H7 (cell line): Measurements from ENCODE around the gene KCNMA1. TPM values are rescaled to one million over a fixed set of nuclear protein-coding genes. Genes with fewer than 3 reads are reported as not detected.

ENCODE experiments used
- DNase-seq: peaks from one replicate; pipeline ENCODE4 v3.0.0; 2012
- H3K27me3 ChIP-seq: 2 replicates; pipeline ENCODE4 v1.6.0; 2011; ENCODE audit warnings: mild to moderate bottlenecking, low read length; ENCODE audit not compliant: control insufficient read depth, insufficient read depth
- H3K36me3 ChIP-seq: replicated peaks from 2 replicates; pipeline ENCODE4 v1.5.1; 2011; ENCODE audit warnings: low read length; ENCODE audit not compliant: control insufficient read depth, insufficient read depth
- H3K4me3 ChIP-seq: 2 replicates; pipeline ENCODE4 v1.5.1; 2011; ENCODE audit warnings: low read depth, mild to moderate bottlenecking, control low read depth, low read length, moderate library complexity; ENCODE audit not compliant: insufficient read depth
- total RNA-seq: library from RNA; depleted of rRNA; stranded (reverse); fragments of >200 nt; shearing (Covaris generic); gene quantifications from 2 replicates; pipeline ENCODE4 v1.2.3, GENCODE V29; 2014

KCNMA1 gene
- total RNA-seq, 1 experiment from 2014 or later, result 0.94 TPM

DNA sequence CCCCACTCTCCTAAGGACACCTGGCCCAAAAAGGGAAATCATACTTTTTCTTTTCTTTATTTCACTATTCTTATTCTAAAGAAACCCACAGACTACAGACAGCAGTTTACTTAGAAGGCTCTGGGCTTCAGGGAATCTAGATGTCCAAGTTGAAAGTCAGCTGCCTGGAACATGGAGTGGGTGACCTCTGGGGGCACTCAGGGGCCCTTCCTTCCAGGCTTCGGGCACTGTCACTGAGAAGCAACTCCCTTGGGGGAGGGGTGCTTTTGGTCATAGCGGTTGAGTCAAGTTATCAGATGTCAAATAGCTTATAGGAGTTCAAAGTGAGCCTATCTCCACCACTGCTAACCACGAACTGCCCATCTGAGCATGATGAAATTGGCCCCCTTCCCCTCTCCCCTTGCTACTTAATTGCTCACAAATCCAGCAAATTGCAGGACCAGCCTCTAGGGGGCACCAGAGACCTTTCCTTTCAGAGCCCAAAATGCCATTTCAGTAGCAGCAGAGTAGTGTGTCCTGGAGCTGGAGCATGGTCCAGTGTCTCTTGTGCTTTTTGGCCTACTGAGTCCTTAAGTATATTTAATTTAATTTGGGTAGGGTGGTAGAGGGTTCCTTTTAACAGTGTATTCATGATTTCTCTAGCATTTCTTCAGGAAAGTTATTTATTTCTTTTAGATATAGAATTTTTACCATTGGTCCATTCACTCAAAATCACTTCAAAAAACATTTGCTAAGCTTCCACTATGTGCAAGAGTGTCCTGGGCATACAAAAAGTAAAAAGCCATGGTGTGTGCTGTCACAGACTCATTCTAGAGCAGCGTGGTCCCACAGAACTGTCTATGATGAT is 463.8 kb downstream of the KCNMA1 start:
- no peak overlapping the region for H3K4me3 ChIP-seq
- no peaks in the 10 kb centered on the region for H3K27me3 ChIP-seq
- H3K36me3 ChIP-seq, result no peaks in the 10 kb centered on the region
- peak; percentile 38 for DNase-seq

DNA sequence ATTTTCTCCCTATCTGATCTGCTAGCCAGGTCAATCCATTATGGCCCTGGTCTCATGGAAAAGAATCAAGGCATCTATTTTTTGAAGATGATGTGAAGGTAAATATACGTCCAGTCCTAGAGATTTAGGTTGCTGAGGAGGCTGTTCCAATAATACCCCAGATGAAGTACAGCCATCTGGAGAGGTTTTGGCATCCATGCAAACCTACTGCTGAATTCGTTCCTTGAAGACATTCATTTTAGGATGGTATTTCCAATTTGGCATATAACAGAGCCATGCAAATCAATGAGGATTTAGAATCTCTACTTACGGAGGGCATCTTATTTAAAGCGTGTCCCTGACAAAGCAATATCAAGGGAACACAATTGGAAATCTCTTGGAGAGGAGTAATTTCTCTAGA is 465.5 kb downstream of the KCNMA1 start:
- Histone ChIP-seq H3K27me3 (no peaks in the 10 kb centered on the region; the same call in 1 of the 2 replicates), H3K36me3 (no peaks in the 10 kb centered on the region), H3K4me3 (no peak overlapping the region)
- no peak for DNase-seq

DNA sequence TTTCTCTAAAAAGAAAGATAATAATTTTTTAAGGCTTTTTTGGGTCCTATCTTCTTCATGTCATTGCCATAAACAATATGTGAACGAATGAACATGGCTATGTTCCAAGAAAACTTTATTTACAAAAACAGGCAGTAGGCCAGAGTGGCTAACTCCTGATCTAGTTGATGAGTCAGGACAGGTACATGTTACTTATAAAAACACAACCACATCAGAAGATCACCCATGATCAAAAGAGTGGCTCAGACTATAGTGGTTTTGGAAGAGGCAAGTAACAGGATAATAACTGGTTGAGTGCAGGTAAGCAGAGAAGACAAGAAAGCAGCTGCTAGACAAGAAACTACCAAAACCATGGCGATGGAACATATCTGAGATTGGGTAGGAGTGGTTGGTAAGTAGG is 468.7 kb downstream of the KCNMA1 start:
- H3K36me3 ChIP-seq, result no peaks in the 10 kb centered on the region
- H3K27me3 ChIP-seq, result no peaks in the 10 kb centered on the region; the same call in 1 of the 2 replicates
- H3K4me3 ChIP-seq, result no peak overlapping the region
- DNase-seq, result no peak

DNA sequence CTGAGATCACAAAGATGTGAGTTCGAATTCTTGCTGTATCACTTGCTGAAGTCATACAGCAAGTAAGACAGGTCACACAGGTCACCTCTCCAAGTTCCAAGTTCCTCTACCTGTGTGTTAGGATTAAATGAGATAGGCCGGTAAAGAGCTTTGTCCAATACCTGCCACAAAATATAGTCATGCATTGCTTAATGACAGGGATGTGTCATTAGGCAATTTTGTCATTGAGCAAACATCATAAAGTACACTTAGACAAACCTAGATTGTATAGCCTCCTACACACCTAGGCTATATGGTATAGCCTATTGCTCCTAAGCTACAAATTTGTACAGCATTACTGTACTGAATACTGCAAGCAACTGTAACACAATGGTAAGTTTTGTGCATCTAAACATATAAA is 469.4 kb downstream of the KCNMA1 start:
- H3K4me3 ChIP-seq, result no peak overlapping the region
- H3K36me3 ChIP-seq, result no peaks in the 10 kb centered on the region
- no peak for DNase-seq
- H3K27me3 ChIP-seq, result no peaks in the 10 kb centered on the region; the same call in 1 of the 2 replicates

DNA sequence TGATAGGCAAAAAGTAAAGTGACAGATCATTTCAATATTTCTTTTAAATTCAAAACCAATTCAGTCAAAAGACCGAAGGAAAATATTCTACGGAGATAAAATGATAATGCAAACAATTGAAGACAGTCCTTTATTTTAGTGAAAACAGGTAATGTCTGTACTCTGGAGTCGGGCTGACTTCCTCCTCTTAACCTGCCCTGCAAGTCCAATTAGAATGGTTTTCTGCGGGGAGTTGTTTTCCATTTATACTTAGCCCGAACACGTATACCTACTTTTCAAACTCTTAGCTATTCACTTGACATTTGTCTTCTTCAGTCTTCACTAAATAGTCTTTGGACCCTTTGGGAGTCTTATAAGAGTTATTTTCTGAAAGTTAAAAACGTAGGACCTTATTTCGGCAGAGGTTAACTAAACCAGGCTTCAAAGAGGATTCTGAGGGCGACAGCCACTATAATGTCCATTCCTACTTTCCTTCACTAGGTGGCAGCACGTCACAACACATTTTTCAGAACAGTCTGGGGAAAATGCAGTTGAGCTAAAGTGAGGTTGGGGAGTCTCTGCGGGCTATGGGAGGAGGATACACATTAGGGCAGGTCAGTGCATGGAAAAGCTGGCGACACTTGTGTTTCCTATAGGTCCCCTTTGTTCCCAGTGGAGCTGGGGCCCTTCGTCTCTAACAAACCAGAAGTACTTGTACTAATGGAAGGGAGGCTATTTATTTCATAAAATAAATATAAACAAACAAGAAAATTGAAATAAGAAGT is 472.0 kb downstream of the KCNMA1 start:
- peak; percentile 38 for DNase-seq
- Histone ChIP-seq H3K27me3 (no peaks in the 10 kb centered on the region; the same call in 1 of the 2 replicates), H3K4me3 (no peak overlapping the region), H3K36me3 (no peaks in the 10 kb centered on the region)

DNA sequence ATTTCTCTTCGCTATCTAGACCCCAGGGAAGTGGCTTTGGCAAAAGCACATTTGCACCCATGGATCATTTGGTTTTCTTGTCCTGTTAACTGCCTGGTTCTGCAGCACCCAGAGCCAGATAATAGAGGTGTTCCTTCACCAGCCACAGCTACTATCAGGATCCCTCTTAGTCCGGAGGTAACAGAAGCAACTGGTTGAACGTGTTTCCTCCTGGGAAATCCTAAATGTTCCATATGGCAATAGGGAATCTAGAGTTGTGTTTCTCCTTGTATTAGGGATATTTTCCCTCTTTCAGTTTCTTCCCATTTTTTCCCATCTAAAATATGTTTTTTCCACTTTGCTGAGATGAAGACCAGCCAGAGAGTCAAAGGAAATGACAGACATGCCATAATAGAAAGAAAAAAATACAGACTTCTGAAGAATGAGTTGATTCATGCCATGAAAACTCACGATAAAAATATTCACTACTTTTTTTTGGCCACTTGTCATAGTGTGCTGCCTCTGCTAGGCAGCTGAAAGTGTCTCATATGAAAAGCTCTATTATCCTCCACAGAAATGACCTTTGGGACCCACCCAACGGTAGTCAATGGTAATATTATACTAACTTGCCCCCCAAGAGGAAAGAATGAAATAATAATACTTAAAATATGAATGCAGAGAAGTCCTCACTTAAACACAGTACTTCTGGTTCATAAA is 472.8 kb downstream of the KCNMA1 start:
- no peaks in the 10 kb centered on the region for H3K36me3 ChIP-seq
- H3K27me3 ChIP-seq, result no peaks in the 10 kb centered on the region; the same call in 1 of the 2 replicates
- H3K4me3 ChIP-seq, result no peak overlapping the region
- no peak for DNase-seq

DNA sequence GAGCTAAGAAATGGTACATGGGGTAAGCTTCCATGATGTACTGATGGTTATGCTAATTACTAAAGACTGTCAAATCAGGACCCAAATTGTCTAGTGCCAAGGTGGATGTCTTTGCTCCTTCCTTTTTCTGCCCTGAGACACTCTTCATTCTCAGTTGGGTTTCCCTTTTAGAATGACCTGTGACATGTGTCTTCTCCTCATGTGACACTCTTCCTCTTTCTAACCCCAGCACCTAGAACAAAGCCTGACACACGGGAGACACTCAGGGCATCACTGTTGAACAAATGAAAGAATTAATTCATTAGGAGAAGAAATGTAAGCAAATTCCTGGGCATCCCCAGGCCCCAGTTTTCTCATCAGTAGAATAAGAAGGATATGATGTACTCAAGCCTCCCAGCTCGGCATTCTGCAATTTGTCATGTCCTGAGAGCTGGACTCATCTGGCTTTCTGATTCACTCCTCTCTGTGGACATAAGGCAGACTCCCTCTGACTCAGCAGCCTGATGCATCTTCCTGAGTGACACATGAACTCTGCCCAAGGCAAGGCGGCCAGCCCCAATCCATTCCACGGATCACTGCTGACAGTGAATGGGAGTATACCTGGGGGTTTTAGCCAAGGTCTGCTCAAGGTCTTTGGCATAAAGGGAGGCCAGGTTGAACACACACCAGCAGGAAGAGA is 473.8 kb downstream of the KCNMA1 start:
- Histone ChIP-seq H3K4me3 (no peak overlapping the region), H3K36me3 (no peaks in the 10 kb centered on the region), H3K27me3 (no peaks in the 10 kb centered on the region; the same call in 1 of the 2 replicates)
- no peak for DNase-seq

DNA sequence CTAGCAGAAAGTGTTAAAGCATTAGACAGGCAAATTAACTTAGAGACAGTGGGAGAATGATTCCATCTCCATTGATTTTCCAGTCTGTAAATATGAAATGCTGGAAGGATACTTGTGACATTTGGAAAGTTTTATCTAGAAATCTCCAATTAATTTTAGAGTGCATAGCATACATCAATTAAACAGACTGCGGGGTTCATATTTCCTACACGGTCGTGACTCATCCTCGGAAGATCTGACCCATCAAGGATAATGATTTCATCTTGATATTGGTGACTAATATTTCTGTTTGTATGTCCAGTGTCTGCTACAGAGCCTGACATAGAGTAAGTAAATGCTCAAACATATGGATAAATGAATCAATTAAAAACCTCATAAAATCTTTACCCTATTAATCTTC is 474.9 kb downstream of the KCNMA1 start:
- DNase-seq, result no peak
- Histone ChIP-seq H3K36me3 (no peaks in the 10 kb centered on the region), H3K4me3 (no peak overlapping the region), H3K27me3 (no peaks in the 10 kb centered on the region; the same call in 1 of the 2 replicates)

DNA sequence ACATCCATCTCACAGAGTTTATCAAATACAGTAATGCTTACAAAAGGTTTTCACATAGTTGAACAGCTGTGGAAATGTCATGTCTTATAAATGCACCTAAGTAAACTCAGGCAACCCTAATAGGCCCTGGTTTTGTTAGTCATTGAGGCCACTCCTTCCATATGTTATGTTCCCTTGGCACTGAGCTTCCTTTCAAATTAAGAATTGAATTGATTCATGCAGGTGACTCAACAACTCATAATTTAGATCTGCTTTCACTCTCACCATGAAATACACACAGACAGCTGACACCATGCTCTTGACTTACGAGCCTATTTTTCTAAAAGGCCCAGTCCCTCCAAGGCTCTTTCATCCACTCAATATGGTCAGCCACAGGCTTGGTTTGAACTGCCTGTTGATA is 476.9 kb downstream of the KCNMA1 start:
- DNase-seq, result no peak
- Histone ChIP-seq H3K4me3 (no peak overlapping the region), H3K27me3 (no peaks in the 10 kb centered on the region), H3K36me3 (no peaks in the 10 kb centered on the region)

DNA sequence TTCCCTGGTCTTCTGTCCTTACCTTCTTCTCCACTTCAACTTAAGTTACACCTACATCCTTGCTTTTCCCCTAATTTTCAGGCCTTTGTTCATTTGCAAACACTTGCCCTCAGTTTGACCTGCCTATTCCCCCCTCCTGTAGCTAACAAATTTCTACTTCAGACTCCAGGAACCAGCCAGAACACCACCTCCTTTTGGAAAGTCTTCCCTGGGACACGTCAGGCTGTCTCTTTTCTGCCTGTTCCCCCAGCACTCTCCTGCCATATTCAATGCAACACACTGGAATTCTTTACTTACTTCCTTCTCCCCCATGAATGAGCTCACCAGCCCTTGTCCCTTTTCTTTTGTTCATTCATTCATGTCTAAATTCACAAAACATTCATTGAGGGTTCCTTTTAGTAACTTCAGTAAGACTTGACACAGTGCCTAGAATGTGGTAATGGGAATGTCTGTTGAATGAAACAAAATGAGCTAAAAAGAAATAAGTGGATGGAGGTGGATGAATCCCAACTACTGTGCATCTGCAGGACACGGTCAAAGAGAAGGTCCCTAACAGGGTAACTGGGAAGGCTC is 478.0 kb downstream of the KCNMA1 start:
- DNase-seq, result no peak
- Histone ChIP-seq H3K4me3 (no peak overlapping the region), H3K27me3 (no peaks in the 10 kb centered on the region), H3K36me3 (no peaks in the 10 kb centered on the region)

DNA sequence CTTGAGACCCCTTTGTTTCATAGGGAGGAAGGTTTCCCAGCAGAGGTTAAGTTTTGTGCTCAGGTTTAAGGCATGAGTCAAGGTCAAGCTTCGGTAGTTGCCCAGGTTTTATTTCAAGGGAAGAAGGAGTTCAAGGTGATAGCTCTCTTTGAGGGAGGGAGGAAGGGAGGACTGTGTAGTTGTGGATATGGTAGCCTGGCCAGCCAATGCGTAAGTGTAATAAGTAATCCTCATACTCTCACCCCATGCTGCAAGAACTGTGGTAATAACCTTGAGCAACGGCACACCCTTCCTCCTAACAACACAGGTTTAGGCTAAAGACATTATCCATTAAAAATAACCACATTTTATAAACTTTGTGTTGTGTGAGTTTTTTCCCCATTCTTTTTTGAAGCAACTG is 478.9 kb downstream of the KCNMA1 start:
- H3K36me3 ChIP-seq, result no peaks in the 10 kb centered on the region
- H3K4me3 ChIP-seq, result no peak overlapping the region
- H3K27me3 ChIP-seq, result no peaks in the 10 kb centered on the region
- DNase-seq, result no peak

DNA sequence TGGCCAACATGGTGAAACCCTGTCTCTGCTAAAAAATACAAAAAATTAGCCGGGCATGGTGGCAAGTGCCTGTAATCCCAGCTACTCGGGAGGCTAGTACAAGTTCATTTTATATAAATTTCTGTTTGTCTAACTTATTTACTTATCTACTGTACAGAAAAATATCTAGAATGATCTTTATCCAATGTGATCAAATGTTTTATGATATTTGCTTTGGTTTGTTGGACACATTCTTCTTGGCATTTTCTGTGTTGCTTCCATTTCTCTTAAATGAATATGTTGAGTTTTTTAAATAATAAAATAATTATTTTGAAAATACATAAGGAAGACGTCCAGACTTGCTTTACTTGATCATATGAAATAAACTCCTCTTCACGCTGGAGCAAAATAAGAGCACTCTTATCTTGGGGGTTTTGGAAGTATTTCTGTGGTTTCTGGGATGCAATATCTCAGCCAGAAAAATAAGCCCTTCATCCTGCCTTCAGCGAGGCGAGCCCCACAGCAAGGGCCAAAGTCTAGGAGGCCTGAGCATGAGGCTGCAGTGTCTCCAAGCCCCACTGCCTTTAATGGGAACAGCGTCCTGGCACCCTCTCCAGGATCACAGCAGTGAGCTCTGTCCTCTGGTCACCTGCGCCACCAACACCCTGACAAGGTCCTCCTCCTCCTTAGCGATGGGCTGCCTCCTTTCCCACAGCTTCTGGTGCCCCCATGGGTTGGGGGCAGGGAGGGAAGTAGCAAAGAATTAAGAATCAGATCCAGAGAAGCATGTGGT is 480.2 kb downstream of the KCNMA1 start:
- no peaks in the 10 kb centered on the region for H3K27me3 ChIP-seq
- no peaks in the 10 kb centered on the region for H3K36me3 ChIP-seq
- H3K4me3 ChIP-seq, result no peak overlapping the region
- DNase-seq, result no peak

DNA sequence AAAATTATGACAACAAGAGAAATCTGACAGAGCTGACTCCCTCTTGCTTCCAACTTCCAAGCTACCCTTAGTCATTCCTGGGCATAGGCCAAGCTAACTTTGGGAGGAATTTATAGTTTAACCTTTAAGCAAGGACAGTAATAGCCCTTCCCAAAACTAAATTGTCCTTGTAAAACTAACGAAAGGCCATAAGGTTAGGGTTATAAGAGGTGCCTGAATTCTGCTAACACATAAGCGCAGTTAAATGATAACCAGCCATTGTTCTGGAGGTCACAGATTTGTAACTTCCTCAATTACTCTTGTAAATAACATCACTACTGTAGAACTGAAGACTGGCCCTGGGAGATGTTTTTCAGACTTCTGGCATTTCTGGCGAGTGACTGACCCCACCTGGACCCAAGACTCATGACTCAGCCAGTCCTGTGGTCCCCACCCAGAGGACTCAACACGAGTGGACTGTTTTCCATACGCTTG is 481.2 kb downstream of the KCNMA1 start:
- DNase-seq, result no peak
- H3K4me3 ChIP-seq, result no peak overlapping the region
- no peaks in the 10 kb centered on the region for H3K27me3 ChIP-seq
- no peaks in the 10 kb centered on the region for H3K36me3 ChIP-seq
